CD14-positive monocyte (primary cell): Measurements from ENCODE around the gene SLC35G6. TPM values are rescaled to one million over a fixed set of nuclear protein-coding genes. Genes with fewer than 3 reads are reported as not detected.

Experiments used
- DNase-seq, 3 donors: peaks; one replicate each; pipeline ENCODE4 v3.0.0-alpha.2; 2011 to 2022
- H2AFZ ChIP-seq: 2 replicates; pipeline ENCODE4 v1.6.0; 2012; ENCODE audit warnings: mild to moderate bottlenecking, low read depth, low read length, inconsistent platforms; ENCODE audit not compliant: insufficient read depth, poor library complexity, severe bottlenecking
- H3K27ac ChIP-seq, 2 donors: 1 replicate in 1 of 2; 2 replicates in 1 of 2; pipeline ENCODE4 v1.5.1; 2012 to 2013; ENCODE audit warnings: low read length in 2 of 2, control low read depth in 1 of 2, inconsistent platforms in 1 of 2, low read depth in 1 of 2, mild to moderate bottlenecking in 1 of 2
- H3K27me3 ChIP-seq, 2 donors: one replicate each; pipeline versions ENCODE4 v1.6.0 to v1.6.1; 2011 to 2013; ENCODE audit warnings: low read length in 2 of 2; ENCODE audit not compliant: control insufficient read depth in 2 of 2, insufficient read depth in 2 of 2
- H3K36me3 ChIP-seq, 2 donors: replicated peaks in 1 of 2; 1 replicate in 1 of 2; 2 replicates in 1 of 2; pipeline versions ENCODE4 v1.5.1 to v1.6.1; 2012 to 2013; ENCODE audit warnings: low read length in 2 of 2, control low read depth in 1 of 2, inconsistent platforms in 1 of 2, mild to moderate bottlenecking in 1 of 2; ENCODE audit not compliant: insufficient read depth in 2 of 2, control insufficient read depth in 1 of 2
- H3K4me1 ChIP-seq, 2 donors: 1 replicate in 1 of 2; 2 replicates in 1 of 2; pipeline versions ENCODE4 v1.5.1 to v1.6.1; 2012 to 2013; ENCODE audit warnings: low read length in 2 of 2, control low read depth in 1 of 2, inconsistent platforms in 1 of 2, mild to moderate bottlenecking in 1 of 2, moderate library complexity in 1 of 2; ENCODE audit not compliant: insufficient read depth in 2 of 2, control insufficient read depth in 1 of 2
- H3K4me2 ChIP-seq: replicated peaks from 2 replicates; pipeline ENCODE3; 2012; ENCODE audit warnings: low read length, moderate library complexity, mild to moderate bottlenecking; ENCODE audit not compliant: poor library complexity, severe bottlenecking; ENCODE audit errors: extremely low read depth
- H3K4me3 ChIP-seq, 3 experiments: fragments of 200-600 bp in 1 of 3; sonication (generic) in 1 of 3; replicated peaks in 1 of 3; 1 replicate in 2 of 3; 2 replicates in 1 of 3; pipeline ENCODE4 v1.5.1; 2011 to 2013; ENCODE audit warnings: low read length in 3 of 3, mild to moderate bottlenecking in 3 of 3, control low read depth in 2 of 3, low read depth in 2 of 3, inconsistent platforms in 1 of 3, moderate library complexity in 1 of 3
- H3K79me2 ChIP-seq: 2 replicates; pipeline ENCODE4 v1.6.0; 2012; ENCODE audit warnings: mild to moderate bottlenecking, control low read depth, inconsistent platforms, low read length, moderate library complexity; ENCODE audit not compliant: insufficient read depth
- H3K9ac ChIP-seq: 2 replicates; pipeline ENCODE4 v1.6.0; 2017; ENCODE audit warnings: low read length, mild to moderate bottlenecking; ENCODE audit not compliant: insufficient read depth, poor library complexity, severe bottlenecking
- H3K9me3 ChIP-seq, 2 donors: replicated peaks in 1 of 2; 1 replicate in 1 of 2; 2 replicates in 1 of 2; pipeline versions ENCODE4 v1.5.1 to v1.6.1; 2012 to 2013; ENCODE audit warnings: low read length in 2 of 2, control low read depth in 1 of 2; ENCODE audit not compliant: control insufficient read depth in 1 of 2, insufficient read depth in 1 of 2
- H4K20me1 ChIP-seq: 2 replicates; pipeline ENCODE4 v1.6.0; 2012; ENCODE audit warnings: mild to moderate bottlenecking, low read length, control low read depth, moderate library complexity; ENCODE audit not compliant: insufficient read depth
- H3K27ac Mint-ChIP-seq, 7 donors: one replicate each; pipeline ENCODE4 v1.8.0; 2020; ENCODE audit warnings: mild to moderate bottlenecking in 7 of 7, mixed read lengths in 7 of 7, moderate library complexity in 6 of 7, inconsistent platforms in 2 of 7
- H3K27me3 Mint-ChIP-seq, 3 donors: one replicate each; pipeline ENCODE4 v1.8.0; 2021 to 2022; ENCODE audit warnings: low read depth in 3 of 3, mild to moderate bottlenecking in 3 of 3, mixed read lengths in 3 of 3, moderate library complexity in 3 of 3, inconsistent platforms in 1 of 3
- H3K36me3 Mint-ChIP-seq, 2 donors: one replicate each; pipeline ENCODE4 v1.8.0; 2020; ENCODE audit warnings: mixed read lengths in 2 of 2, inconsistent platforms in 1 of 2, mild to moderate bottlenecking in 1 of 2
- H3K4me1 Mint-ChIP-seq: one replicate; pipeline ENCODE4 v1.8.0; 2020; ENCODE audit warnings: mild to moderate bottlenecking, mixed read lengths
- H3K4me3 Mint-ChIP-seq, 2 donors: one replicate each; pipeline ENCODE4 v1.8.0; 2020; ENCODE audit warnings: mild to moderate bottlenecking in 2 of 2, mixed read lengths in 2 of 2, moderate library complexity in 1 of 2
- H3K9me3 Mint-ChIP-seq, 7 donors: one replicate each; pipeline ENCODE4 v1.8.0; 2020 to 2022; ENCODE audit warnings: mixed read lengths in 7 of 7, mild to moderate bottlenecking in 6 of 7, moderate library complexity in 6 of 7, inconsistent platforms in 2 of 7
- WGBS: methylation state at CpG from one replicate; pipeline ENCODE4 v1.1.5; 2013; ENCODE audit warnings: missing lambda C conversion rate; ENCODE audit not compliant: insufficient coverage; 5-methylcytosine and 5-hydroxymethylcytosine counted together
- intact Hi-C, 2 donors: fragments of 100-400 bp; cut with micrococcal nuclease; formaldehyde crosslinking; loops; one replicate each; pipeline versions ENCODE4 v1.15.0 to v1.15.1; 2023
- polyA plus RNA-seq, 3 donors: library from polyadenylated mRNA; depleted of rRNA in 1 of 3; unstranded in 2 of 3; stranded (reverse) in 1 of 3; fragments of 300-500 nt in 2 of 3; fragments of >200 nt in 1 of 3; fragmentation: Illumina TruSeq in 2 of 3; gene quantifications; 1 replicate in 2 of 3; 2 replicates in 1 of 3; pipeline ENCODE4 v1.2.3, GENCODE V29; 2012 to 2021
- TF ChIP-seq, protein P1 (sequence below): fragments of 200-600 bp; IDR thresholded peaks from one replicate; pipeline ENCODE4 v1.8.0; 2022; ENCODE audit warnings: antibody characterized with exemption, mild to moderate bottlenecking

SLC35G6 gene
- polyA plus RNA-seq, 3 donors: not detected

DNA sequence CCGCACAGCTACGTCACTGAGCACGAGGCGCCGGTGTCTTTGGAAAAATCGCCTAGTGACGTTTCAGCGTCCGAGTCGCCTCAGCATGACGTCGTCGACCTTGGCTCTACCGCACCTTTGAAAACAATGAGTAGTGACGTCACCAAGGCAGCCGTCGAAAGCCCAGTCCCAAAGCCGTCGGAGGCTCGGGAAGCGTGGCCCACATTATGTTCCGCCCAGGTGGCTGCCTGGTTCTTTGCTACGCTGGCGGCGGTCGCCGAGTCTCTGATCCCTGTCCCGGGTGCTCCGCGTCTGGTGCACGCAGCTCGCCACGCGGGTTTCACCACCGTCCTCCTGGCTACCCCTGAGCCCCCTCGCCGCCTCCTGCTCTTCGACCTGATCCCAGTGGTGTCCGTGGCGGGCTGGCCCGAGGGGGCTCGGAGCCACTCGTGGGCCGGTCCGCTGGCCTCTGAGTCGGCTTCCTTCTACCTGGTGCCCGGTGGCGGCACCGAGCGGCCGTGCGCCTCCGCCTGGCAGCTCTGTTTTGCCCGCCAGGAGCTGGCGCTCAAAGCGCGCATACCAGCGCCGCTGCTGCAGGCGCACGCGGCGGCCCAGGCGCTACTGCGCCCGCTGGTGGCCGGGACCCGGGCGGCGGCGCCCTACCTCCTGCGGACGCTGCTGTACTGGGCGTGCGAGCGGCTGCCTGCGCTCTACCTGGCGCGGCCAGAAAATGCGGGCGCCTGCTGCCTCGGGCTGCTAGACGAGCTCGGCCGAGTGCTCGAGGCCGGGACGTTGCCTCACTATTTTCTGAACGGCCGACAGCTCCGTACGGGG lies 44.5 kb upstream of the SLC35G6 start:
- peaks cover 23 to 34% of the 10 kb centered on the region in 2 donors for H3K27me3 ChIP-seq
- TF ChIP-seq, protein P1, sequence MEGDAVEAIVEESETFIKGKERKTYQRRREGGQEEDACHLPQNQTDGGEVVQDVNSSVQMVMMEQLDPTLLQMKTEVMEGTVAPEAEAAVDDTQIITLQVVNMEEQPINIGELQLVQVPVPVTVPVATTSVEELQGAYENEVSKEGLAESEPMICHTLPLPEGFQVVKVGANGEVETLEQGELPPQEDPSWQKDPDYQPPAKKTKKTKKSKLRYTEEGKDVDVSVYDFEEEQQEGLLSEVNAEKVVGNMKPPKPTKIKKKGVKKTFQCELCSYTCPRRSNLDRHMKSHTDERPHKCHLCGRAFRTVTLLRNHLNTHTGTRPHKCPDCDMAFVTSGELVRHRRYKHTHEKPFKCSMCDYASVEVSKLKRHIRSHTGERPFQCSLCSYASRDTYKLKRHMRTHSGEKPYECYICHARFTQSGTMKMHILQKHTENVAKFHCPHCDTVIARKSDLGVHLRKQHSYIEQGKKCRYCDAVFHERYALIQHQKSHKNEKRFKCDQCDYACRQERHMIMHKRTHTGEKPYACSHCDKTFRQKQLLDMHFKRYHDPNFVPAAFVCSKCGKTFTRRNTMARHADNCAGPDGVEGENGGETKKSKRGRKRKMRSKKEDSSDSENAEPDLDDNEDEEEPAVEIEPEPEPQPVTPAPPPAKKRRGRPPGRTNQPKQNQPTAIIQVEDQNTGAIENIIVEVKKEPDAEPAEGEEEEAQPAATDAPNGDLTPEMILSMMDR: peak; percentile 83
- peak overlapping the region; percentile 71 for H3K9ac ChIP-seq
- peak overlapping the region; percentile 79 to 89 for H3K27ac ChIP-seq
- Mint-ChIP-seq H3K27me3 (peaks cover 37 to 46% (median 39%) of the 10 kb centered on the region in 3 donors), H3K4me1 (peaks cover 51% of the 10 kb centered on the region), H3K9me3 (peaks cover 0 to 15% (median 8%) of the 10 kb centered on the region in 7 donors), H3K4me3 (peak overlapping the region; percentile 86 to 94), H3K36me3 (peaks cover 10 to 12% of the 10 kb centered on the region in 2 donors), H3K27ac (peak overlapping the region; percentile 84 to 97 (median 93))
- no peaks in the 10 kb centered on the region for H3K36me3 ChIP-seq
- H3K4me3 ChIP-seq: peak overlapping the region; percentile 77 to 95 (median 86)
- H3K4me1 ChIP-seq: peaks cover 54 to 58% of the 10 kb centered on the region in 2 donors
- peak; percentile 72 to 83 (median 78) for DNase-seq
- H2AFZ ChIP-seq: peak overlapping the region; percentile 82
- peaks cover 0 to 18% of the 10 kb centered on the region in 2 donors for H3K9me3 ChIP-seq
- H3K79me2 ChIP-seq: peaks cover 8% of the 10 kb centered on the region
- intact Hi-C loops: loop anchor here (1.0 to 10.0 kb wide), 6 partner anchors 32 to 248 kb away; partner anchors contain the start of genes SENP3 (in 2 of the 2), MPDU1 (in 1 of the 2), POLR2A (in 1 of the 2) and TMEM256 (in 1 of the 2)
- H3K4me2 ChIP-seq: peak overlapping the region; percentile 99
- WGBS: 19% methylated on average over 92 of the region's 92 CpGs
- H4K20me1 ChIP-seq: peaks cover 29% of the 10 kb centered on the region

DNA sequence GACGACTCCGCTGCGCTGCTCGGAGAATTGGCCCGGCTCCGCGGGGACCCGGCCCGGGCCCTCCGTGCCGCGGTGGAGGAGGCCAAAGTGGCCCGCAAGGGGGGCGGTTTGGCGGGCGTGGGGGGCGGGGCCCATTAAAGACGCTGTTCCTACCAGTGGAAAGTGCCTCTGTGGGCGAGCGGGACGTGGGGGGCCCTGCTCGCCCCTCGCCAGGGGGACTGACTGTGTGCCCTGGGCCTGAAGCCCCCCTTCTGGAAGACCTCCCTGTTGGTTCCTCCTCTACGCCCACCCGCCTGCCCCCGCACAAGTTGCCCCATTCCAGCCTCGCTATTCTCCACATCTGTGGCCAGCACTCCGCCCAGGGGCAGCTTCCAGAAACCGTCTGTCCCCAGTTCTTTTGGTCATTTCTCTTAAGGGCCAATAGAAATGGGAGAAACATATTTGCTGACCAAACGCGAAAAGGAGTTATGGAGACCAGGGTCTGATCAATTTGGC lies 43.8 kb upstream of the SLC35G6 start:
- DNase-seq: no peak

More for the DNA sequence above, 43.8 kb upstream of the SLC35G6 start:
- Mint-ChIP-seq H3K27me3 (peaks cover 43 to 53% (median 44%) of the 10 kb centered on the region in 3 donors), H3K36me3 (peaks cover 10 to 16% of the 10 kb centered on the region in 2 donors), H3K4me3 (peak overlapping the region; percentile 69 to 91), H3K4me1 (peaks cover 51% of the 10 kb centered on the region), H3K27ac (no peak overlapping the region), H3K9me3 (peaks cover 0 to 17% (median 8%) of the 10 kb centered on the region in 7 donors)
- peaks cover 54 to 58% of the 10 kb centered on the region in 2 donors for H3K4me1 ChIP-seq
- peak overlapping the region; percentile 99 for H3K4me2 ChIP-seq
- H3K79me2 ChIP-seq: peaks cover 8% of the 10 kb centered on the region
- peaks cover 29% of the 10 kb centered on the region for H4K20me1 ChIP-seq
- peak overlapping the region; percentile 82 for H2AFZ ChIP-seq
- intact Hi-C loops: loop anchor here (2.0 to 10.0 kb wide), 5 partner anchors 47 to 247 kb away; partner anchors contain the start of genes SENP3 (in 2 of the 2), MPDU1 (in 1 of the 2), POLR2A (in 1 of the 2) and TP53 (in 1 of the 2)
- H3K9me3 ChIP-seq: peaks cover 0 to 18% of the 10 kb centered on the region in 2 donors
- peaks cover 23 to 40% of the 10 kb centered on the region in 2 donors for H3K27me3 ChIP-seq
- 30% methylated on average over 26 of the region's 31 CpGs for WGBS
- TF ChIP-seq, protein P1: no peak
- H3K27ac ChIP-seq: no peak overlapping the region
- no peaks in the 10 kb centered on the region for H3K36me3 ChIP-seq
- peak overlapping the region; percentile 21 for H3K9ac ChIP-seq
- H3K4me3 ChIP-seq: peak overlapping the region in 2 of 3 experiments; percentile 10 to 95
